Bronchial epithelial cell (primary cell): Measurements from ENCODE around the gene PRR36. TPM values are rescaled to one million over a fixed set of nuclear protein-coding genes. Genes with fewer than 3 reads are reported as not detected.
"Not testable (repeated sequence)": the region's sequence is repeated elsewhere in the genome, so short reads cannot be mapped to it uniquely, and the experiment has no call there.

Experiments
- DNase-seq: peaks from one replicate; pipeline ENCODE4 v3.0.0-alpha.2; 2010; ENCODE audit warnings: low read depth
- FAIRE-seq: peaks from 2 replicates; lab custom pipeline; 2011; peaks lifted over from hg19 to GRCh38; lab: Jason Lieb, UNC
- H3K27me3 ChIP-seq: 2 replicates; pipeline ENCODE4 v1.5.1; 2011; ENCODE audit warnings: low read length; ENCODE audit not compliant: control insufficient read depth, insufficient read depth
- H3K36me3 ChIP-seq: 2 replicates; pipeline ENCODE4 v1.5.1; 2011; ENCODE audit warnings: low read length; ENCODE audit not compliant: control insufficient read depth, insufficient read depth
- H3K4me3 ChIP-seq: 2 replicates; pipeline ENCODE4 v1.5.1; 2011; ENCODE audit warnings: mild to moderate bottlenecking, low read depth, low read length, control low read depth
- total RNA-seq: library from RNA; depleted of rRNA; stranded (reverse); fragments of >200 nt; gene quantifications from 2 replicates; pipeline ENCODE4 v1.2.1, GENCODE V29; 2014
- TF ChIP-seq, protein P1 (sequence below): IDR thresholded peaks from 2 replicates; pipeline ENCODE4 v1.5.1; 2011; ENCODE audit warnings: mild to moderate bottlenecking, moderate library complexity, low read length, control low read depth, inconsistent platforms; ENCODE audit not compliant: insufficient read depth, severe bottlenecking

The PRR36 gene
- total RNA-seq, 1 donor from 2014 or later, result not detected

DNA sequence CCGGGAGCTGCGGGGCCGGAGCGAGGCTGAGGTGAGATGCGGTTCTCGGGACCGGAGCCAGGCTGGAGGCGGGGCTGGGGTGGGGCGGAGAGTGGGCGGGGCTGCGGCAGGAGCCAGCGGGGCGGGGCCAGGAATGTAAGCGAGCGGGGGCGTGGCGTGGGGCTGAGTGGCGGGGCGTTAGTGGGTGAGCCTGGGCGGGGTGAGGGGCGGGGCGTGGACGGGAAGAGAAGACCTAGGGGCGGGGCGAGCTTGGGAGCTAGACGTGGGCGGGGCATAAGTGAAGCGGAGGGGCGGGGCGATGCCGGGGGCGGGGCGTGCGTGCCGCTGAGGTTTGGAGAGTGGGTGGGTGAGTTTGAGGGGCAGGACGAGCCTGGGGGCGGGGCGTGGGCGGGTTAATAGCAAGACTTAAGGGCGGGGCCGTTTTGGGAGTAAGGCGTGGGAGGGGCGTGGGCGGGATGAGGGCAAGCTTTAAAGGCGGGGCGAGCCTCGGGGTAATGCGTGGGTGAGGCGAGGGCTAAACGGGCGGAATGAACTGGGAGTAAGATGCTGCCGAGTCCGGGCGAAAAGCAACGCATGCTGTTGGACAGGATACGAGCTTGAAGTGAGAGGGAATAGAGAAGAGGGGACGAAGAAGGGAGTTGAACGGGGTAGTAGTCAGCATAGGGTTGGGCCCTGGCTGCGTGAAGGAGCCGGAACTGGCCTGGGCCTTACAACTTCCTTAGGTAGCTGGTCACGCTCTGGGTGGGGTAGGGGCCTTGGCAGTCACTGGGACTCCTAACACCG, 46.5 kb upstream of the PRR36 start:
- peak; percentile 76 for DNase-seq
- TF ChIP-seq, protein P1, sequence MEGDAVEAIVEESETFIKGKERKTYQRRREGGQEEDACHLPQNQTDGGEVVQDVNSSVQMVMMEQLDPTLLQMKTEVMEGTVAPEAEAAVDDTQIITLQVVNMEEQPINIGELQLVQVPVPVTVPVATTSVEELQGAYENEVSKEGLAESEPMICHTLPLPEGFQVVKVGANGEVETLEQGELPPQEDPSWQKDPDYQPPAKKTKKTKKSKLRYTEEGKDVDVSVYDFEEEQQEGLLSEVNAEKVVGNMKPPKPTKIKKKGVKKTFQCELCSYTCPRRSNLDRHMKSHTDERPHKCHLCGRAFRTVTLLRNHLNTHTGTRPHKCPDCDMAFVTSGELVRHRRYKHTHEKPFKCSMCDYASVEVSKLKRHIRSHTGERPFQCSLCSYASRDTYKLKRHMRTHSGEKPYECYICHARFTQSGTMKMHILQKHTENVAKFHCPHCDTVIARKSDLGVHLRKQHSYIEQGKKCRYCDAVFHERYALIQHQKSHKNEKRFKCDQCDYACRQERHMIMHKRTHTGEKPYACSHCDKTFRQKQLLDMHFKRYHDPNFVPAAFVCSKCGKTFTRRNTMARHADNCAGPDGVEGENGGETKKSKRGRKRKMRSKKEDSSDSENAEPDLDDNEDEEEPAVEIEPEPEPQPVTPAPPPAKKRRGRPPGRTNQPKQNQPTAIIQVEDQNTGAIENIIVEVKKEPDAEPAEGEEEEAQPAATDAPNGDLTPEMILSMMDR, result no peak
- H3K27me3 ChIP-seq, result peaks cover 2% of the 10 kb centered on the region

DNA sequence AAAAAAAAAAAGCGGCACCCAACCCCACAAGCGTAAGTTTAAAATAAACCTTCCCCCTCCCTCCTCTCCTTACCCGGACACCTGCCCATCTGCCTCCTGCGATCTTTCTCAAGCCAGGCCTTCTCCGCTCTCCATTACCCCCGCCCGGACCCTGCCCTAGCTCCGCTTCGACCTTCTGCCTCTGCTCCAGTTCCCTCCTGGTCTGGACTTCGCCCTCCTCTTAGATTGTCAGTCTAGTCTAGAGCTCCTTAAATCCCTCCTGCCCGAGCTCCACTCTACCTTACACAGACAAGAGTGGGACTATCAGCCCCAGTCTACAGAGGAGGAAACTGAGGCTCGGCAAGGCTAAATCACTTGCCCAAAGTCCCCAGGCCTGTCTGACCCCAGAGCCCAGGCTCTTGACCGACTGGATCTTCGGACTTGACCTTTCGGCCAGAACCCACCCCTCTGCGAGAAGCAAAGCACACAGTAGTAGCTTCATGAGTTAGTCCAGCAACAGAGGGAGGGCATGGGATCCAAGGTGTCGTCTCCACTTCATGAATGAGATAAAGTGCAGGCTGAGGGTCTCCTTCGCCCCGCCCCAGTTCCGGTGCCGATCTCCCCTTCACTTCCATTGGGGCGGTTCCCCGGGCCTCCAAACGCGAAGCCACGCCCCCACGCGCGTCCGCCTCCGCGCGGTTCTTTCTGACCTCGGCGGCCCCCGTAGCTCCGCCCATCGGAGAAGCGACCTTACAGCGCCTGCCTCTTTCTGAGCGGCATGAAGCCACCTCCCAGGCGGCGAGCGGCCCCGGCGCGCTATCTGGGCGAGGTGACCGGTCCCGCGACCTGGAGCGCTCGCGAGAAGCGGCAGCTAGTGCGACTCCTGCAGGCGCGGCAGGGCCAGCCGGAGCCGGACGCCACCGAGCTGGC, 45.7 kb upstream of the PRR36 start, which contains the start of gene SNAPC2:
Gene SNAPC2 (plus strand): TSS at position 729 of the 909 bp plus-strand sequence. CDS start 29 bp downstream, at position 758.
- H3K4me3 ChIP-seq, result peak within 1 kb of the TSS; percentile 77
- FAIRE-seq, result no peak
- peaks cover 2% of the 10 kb centered on the region for H3K27me3 ChIP-seq
- TF ChIP-seq, protein P1, result no peak
- peak; percentile 75 for DNase-seq
- peaks cover 6% of the 10 kb centered on the region for H3K36me3 ChIP-seq

More for the DNA sequence above, 46.5 kb upstream of the PRR36 start:
- H3K36me3 ChIP-seq, result peaks cover 6% of the 10 kb centered on the region
- FAIRE-seq, result peak; percentile 98
- H3K4me3 ChIP-seq, result peak overlapping the region; percentile 77

DNA sequence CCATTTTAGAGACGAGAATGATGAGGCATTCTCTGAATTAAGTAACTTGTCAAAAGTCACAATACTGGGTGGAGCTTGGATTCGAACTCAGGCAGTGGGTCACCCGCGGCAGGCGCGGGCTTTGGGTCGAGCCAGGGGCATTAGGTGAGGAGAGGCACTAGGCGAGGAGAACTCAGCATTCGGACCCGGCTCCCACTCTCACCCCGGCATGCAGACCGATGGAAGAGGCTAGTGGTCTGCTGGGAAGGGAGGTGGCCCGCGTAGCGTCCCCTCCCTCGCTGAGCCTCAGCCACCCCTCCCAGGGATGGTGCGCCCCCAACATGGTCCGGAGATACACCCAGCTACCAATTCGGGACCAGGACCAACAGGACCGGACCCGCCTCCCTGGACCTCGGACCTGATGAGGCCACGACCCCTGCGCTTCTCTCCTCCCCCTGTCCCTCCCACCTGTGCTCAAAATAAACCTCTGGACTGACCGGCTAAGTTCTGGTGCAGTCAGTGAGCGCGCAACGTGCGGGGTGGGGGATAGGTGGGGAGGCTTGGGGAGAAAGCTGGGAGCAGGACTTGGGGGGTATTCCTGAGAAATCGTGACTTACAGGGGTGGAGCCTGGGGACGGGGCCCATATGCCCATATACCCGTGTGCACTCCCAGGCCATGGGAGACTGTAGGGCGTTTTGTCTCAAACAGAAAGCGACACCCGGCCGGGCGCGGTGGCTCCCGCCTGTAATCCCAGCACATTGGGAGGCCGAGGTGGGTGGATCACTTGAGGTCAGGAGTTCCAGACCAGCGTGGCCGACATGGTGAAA, 44.6 kb upstream of the PRR36 start:
- no peak for DNase-seq
- Histone ChIP-seq H3K36me3 (peaks cover 6% of the 10 kb centered on the region), H3K27me3 (peaks cover 2% of the 10 kb centered on the region), H3K4me3 (no peak overlapping the region)
- no peak for FAIRE-seq
- TF ChIP-seq, protein P1, result no peak

DNA sequence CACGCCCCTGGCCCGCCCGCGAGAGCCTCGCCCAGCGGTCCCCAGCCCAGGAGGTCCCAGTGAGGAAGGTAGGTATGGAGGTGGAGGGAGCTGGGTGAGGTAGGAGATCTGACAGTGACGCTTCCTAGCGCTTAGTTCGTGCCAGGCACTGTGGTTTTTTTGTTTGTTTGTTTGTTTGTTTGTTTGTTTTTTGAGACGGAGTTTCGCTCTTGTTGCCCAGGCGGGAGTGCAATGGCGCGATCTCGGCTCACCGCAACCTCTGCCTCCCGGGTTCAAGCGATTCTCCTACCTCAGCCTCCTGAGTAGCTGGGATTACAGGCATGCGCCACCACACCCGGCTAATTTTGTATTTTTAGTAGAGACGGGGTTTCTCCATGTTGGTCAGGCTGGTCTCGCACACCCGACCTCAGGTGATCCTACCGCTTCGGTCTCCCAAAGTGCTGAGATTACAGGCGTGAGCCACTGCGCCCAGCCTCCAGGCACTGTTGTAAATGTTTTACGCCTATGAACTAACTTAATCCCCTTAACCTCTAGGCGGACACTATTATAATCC, 43.9 kb upstream of the PRR36 start:
- DNase-seq, H3K27me3 ChIP-seq, FAIRE-seq, H3K36me3 ChIP-seq: not testable (repeated sequence)
- peak overlapping the region; percentile 49 for H3K4me3 ChIP-seq

DNA sequence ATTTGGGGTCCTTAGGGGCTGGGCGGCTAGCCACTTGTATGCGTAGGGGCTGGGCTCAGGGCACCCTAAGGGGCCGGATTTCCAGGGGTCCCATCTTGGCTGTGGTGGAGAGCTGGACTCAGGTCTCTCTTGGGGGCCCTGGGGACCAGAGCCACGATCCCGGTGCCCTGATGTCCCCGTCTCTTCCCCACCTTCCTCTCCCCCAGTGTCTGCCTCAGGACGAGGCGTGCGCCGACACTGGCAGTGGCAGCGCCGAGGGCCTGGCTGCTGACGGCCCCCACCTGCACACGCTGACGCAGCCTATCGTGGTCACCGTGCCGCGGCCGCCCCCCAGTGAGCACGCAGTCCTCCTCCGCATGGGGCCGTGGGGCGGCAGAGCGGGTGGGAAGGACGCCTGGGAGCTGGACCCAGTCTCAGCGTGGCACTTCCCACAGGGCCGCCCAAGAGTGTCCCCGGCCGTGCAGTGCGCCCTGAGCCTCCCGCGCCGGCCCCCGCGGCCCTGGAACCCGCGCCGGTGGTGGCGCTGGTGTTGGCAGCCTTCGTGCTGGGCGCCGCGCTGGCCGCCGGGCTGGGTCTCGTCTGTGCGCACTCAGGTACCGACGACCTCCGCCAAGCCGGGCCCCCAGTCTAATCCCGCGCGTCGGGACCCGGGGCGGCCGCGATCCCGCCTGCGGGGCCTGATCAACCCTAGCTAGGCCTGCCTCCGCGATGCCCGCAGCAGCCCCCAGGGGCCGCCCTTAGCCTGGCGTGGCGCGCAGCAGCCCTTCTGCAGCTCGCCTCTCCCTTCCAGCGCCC, 43.3 kb upstream of the PRR36 start:
- H3K36me3 ChIP-seq, result peaks cover 4% of the 10 kb centered on the region
- no peak for FAIRE-seq
- TF ChIP-seq, protein P1, result peak; percentile 78
- DNase-seq, result no peak
- H3K4me3 ChIP-seq, result peak overlapping the region; percentile 49
- peaks cover 2% of the 10 kb centered on the region for H3K27me3 ChIP-seq
